HUDEP-2 (cell line): Measurements from ENCODE around the gene MT4.
"Not testable (repeated sequence)": the region's sequence is repeated elsewhere in the genome, so short reads cannot be mapped to it uniquely, and the experiment has no call there.

Experiments
- DNase-seq, 76 experiments: peaks; one replicate each; lab custom pipeline; 2025; ENCODE audit not compliant: unreplicated experiment in 76 of 76; lab: John Stamatoyannopoulos, UW

The MT4 gene

GRCh38 chr16:56558024-56558747 is 6.7 kb upstream of the MT4 start:
- DNase-seq = no peak

- DNase-seq = no peak
Measured at GRCh38 chr16:56559109-56559508, 5.8 kb upstream of the MT4 start.

GRCh38 chr16:56560447-56560846 is 4.4 kb upstream of the MT4 start:
- no peak for DNase-seq

- DNase-seq = no peak
Measured at GRCh38 chr16:56561126-56561525, 3.7 kb upstream of the MT4 start.

- DNase-seq = no peak
Measured at GRCh38 chr16:56569971-56570370, 5.1 kb downstream of the MT4 start.

GRCh38 chr16:56571525-56571924 is 6.7 kb downstream of the MT4 start:
- DNase-seq = no peak

GRCh38 chr16:56574625-56575024 is 9.8 kb downstream of the MT4 start:
- DNase-seq = no peak

- peak in 64 of 76 experiments; percentile 3 to 77 (median 47) for DNase-seq
Measured at GRCh38 chr16:56576585-56577299, 11.9 kb downstream of the MT4 start.

- DNase-seq = no peak
Measured at GRCh38 chr16:56577300-56577625, 12.4 kb downstream of the MT4 start.

GRCh38 chr16:56580391-56581048 is 15.6 kb downstream of the MT4 start:
- no peak for DNase-seq

- DNase-seq = not testable (repeated sequence)
Measured at GRCh38 chr16:56582911-56583310, 18.0 kb downstream of the MT4 start.

GRCh38 chr16:56583351-56584168 is 18.7 kb downstream of the MT4 start:
- DNase-seq = no peak

- no peak for DNase-seq
Measured at GRCh38 chr16:56584276-56584675, 19.4 kb downstream of the MT4 start.

- no peak for DNase-seq
Measured at GRCh38 chr16:56588781-56589140, 23.9 kb downstream of the MT4 start.

GRCh38 chr16:56589141-56590039 is 24.5 kb downstream of the MT4 start, which contains the start of gene MT3:
Gene MT3, plus strand, starts transcription at chr16:56589528. Its CDS starts 63 bp downstream, at chr16:56589591.
- no peak for DNase-seq

- no peak for DNase-seq
Measured at GRCh38 chr16:56591377-56592060, 26.6 kb downstream of the MT4 start.

GRCh38 chr16:56593573-56594291 is 28.9 kb downstream of the MT4 start:
- DNase-seq = no peak

GRCh38 chr16:56594292-56594619 is 29.4 kb downstream of the MT4 start:
- DNase-seq = no peak
